ENCODE measurements around the gene IFT43. TPM values are rescaled to one million over a fixed set of nuclear protein-coding genes. Genes with fewer than 3 reads are reported as not detected.
A peak's percentile ranks its signal among the peaks of the same experiment; 100 is the strongest.

The IFT43 gene
- total and polyA plus RNA-seq, 9 of the 15 experiments (the other 6 are each of a cell fraction or from before 2014, with no cell fraction given) = 4.9 to 12.8 (median 8.0) TPM

DNA sequence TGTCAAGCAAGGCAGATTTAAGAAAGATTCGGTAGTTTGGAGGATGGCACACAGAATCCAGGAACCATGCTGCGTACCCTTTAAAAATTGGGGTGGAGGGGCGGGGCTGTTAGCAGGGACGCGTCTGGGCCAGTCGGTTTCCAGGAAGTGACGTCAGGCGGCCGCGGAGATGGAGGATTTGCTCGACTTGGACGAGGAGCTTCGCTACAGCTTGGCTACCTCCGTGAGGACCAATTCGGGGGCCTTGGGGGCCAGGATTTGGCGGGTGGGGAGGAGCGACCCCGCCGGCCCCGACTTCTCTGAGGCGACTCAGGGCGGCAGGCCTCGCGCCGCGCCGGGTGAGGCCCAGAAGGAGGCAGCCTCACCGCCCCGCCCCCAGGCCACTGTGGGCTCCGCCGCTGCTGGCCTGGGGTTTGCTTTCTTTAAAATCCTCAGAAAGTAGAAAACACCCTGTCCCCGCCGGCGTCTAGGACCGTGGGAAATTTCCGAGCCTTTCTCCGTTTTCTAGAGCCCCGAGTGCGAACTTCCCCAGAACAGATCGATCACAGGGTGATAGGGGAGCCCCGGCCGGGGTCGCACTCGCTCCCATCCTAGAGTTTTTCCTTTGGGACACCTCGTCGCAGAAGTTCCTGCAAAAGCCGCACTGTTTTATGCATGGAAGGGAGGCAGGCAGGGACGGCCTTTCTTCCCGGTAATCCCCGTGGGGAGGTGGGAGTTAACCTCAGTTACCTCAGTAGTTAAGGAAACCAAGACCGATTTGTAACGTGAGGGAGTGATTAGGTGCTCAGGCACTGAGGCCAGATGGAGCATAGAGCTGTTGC, at the start of gene IFT43 (continued):
- no peak for TF ChIP-seq JUN (IDR thresholded peaks at IDR 0.05; ENCODE audit: borderline replicate concordance, low read depth, low read length)
- no peak for TF ChIP-seq JUN (CRISPR knock-in tag; IDR thresholded peaks at IDR 0.05; ENCODE audit: borderline replicate concordance)
- TF ChIP-seq GABPA (tag; conservative IDR thresholded peaks at IDR 0.05; ENCODE audit: low read depth) = peak; percentile 92
- TF ChIP-seq ATF3 (IDR thresholded peaks at IDR 0.05) = peak; percentile 45; the same call in 1 of the 2 replicates
- TF ChIP-seq ATF3 (CRISPR knock-in tag; conservative IDR thresholded peaks at IDR 0.05) = no peak
- TF ChIP-seq KLF13 (tag; IDR thresholded peaks at IDR 0.05; ENCODE audit: borderline replicate concordance, low read depth) = 0 out of 2 replicates have a peak, but pooled peaks have one; percentile 26
- TF ChIP-seq POU5F1 (IDR thresholded peaks at IDR 0.05; ENCODE audit: borderline replicate concordance, low read depth, low read length, partially characterized antibody) = no peak
- peak; percentile 51; the same call in 1 of the 2 replicates for TF ChIP-seq JUND (IDR thresholded peaks at IDR 0.05; ENCODE audit: borderline replicate concordance, low read depth, low read length)
- no peak for TF ChIP-seq JUND (tag; IDR thresholded peaks at IDR 0.05; ENCODE audit: borderline replicate concordance, low read depth, low read length)
- no peak for TF ChIP-seq ZNF384 (IDR thresholded peaks at IDR 0.05; ENCODE audit: low read depth, low read length)
- TF ChIP-seq HOXB6 (CRISPR knock-in tag; IDR thresholded peaks at IDR 0.05; ENCODE audit: borderline replicate concordance) = no peak
- no peak for TF ChIP-seq ZBTB7A (IDR thresholded peaks at IDR 0.05; ENCODE audit: borderline replicate concordance, control insufficient read depth, low read depth, low read length)
- TF ChIP-seq, protein P1, sequence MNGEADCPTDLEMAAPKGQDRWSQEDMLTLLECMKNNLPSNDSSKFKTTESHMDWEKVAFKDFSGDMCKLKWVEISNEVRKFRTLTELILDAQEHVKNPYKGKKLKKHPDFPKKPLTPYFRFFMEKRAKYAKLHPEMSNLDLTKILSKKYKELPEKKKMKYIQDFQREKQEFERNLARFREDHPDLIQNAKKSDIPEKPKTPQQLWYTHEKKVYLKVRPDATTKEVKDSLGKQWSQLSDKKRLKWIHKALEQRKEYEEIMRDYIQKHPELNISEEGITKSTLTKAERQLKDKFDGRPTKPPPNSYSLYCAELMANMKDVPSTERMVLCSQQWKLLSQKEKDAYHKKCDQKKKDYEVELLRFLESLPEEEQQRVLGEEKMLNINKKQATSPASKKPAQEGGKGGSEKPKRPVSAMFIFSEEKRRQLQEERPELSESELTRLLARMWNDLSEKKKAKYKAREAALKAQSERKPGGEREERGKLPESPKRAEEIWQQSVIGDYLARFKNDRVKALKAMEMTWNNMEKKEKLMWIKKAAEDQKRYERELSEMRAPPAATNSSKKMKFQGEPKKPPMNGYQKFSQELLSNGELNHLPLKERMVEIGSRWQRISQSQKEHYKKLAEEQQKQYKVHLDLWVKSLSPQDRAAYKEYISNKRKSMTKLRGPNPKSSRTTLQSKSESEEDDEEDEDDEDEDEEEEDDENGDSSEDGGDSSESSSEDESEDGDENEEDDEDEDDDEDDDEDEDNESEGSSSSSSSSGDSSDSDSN (IDR thresholded peaks at IDR 0.05; ENCODE audit: borderline replicate concordance in 1 of 2, low read depth in 2 of 2, low read length in 2 of 2) = no peak
- TF ChIP-seq TFAP4 (CRISPR knock-in tag; IDR thresholded peaks at IDR 0.05; ENCODE audit: borderline replicate concordance) = peak; percentile 60; the same call in 1 of the 2 replicates
- no peak for TF ChIP-seq NCOA4 (IDR thresholded peaks at IDR 0.05; ENCODE audit: partially characterized antibody)
- no peak for TF ChIP-seq ZNF644 (tag; IDR thresholded peaks at IDR 0.05; ENCODE audit: low read depth)
- TF ChIP-seq, protein P2, sequence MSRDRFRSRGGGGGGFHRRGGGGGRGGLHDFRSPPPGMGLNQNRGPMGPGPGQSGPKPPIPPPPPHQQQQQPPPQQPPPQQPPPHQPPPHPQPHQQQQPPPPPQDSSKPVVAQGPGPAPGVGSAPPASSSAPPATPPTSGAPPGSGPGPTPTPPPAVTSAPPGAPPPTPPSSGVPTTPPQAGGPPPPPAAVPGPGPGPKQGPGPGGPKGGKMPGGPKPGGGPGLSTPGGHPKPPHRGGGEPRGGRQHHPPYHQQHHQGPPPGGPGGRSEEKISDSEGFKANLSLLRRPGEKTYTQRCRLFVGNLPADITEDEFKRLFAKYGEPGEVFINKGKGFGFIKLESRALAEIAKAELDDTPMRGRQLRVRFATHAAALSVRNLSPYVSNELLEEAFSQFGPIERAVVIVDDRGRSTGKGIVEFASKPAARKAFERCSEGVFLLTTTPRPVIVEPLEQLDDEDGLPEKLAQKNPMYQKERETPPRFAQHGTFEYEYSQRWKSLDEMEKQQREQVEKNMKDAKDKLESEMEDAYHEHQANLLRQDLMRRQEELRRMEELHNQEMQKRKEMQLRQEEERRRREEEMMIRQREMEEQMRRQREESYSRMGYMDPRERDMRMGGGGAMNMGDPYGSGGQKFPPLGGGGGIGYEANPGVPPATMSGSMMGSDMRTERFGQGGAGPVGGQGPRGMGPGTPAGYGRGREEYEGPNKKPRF (IDR thresholded peaks at IDR 0.05; ENCODE audit: low read depth, low read length) = no peak
- 0 out of 2 replicates have a peak, but pooled peaks have one; percentile 30 for TF ChIP-seq HCFC1 (IDR thresholded peaks at IDR 0.05; ENCODE audit: low read depth, low read length)

Measured in K562 (cell line).